GM12878 (cell line): ENCODE data around the gene FOXO1. TPM values are rescaled to one million over a fixed set of nuclear protein-coding genes. Genes with fewer than 3 reads are reported as not detected.

ENCODE experiments used
- ATAC-seq: fragments of 200-7000 bp; cut with Tn5 transposase; 3 replicates; pipeline ENCODE4 v1.9.1; 2020; ENCODE audit warnings: mild to moderate bottlenecking, moderate library complexity
- BruUV-seq: library from RNA; stranded (reverse); fragments of 400-500 nt; replicated peaks from 2 replicates; lab custom pipeline; 2021; lab: Mats Ljungman, UMichigan
- CTCF ChIA-PET: fragments of 300-600 bp; sonication (Branson Sonifier 250); formaldehyde crosslinking; extraction: SDS; loops from one replicate; lab custom pipeline; 2021; ENCODE audit warnings: inconsistent platforms; lab: Yijun Ruan, JAX
- POLR2A ChIA-PET: fragments of 350-600 bp; formaldehyde crosslinking; extraction: SDS; loops from one replicate; lab custom pipeline; 2021; ENCODE audit warnings: inconsistent platforms; lab: Charles Lee
- RAD21 ChIA-PET: fragments of 300-600 bp; sonication (Branson Sonifier 250); formaldehyde crosslinking; loops from one replicate; lab custom pipeline; 2023; ENCODE audit warnings: antibody characterized with exemption; ENCODE audit not compliant: unreplicated experiment; lab: Charles Lee
- SMC1A ChIA-PET: fragments of 300-600 bp; sonication (Branson Sonifier 250); formaldehyde crosslinking; loops from one replicate; lab custom pipeline; 2023; ENCODE audit not compliant: unreplicated experiment, uncharacterized antibody; lab: Charles Lee
- DNase-seq: peaks from one replicate; pipeline ENCODE4 v3.0.0-alpha.2; 2011; ENCODE audit warnings: low read depth, low spot score
- FAIRE-seq: peaks from 3 replicates; lab custom pipeline; 2011; peaks lifted over from hg19 to GRCh38; lab: Jason Lieb, UNC
- H2AFZ ChIP-seq: 2 replicates; pipeline ENCODE4 v1.6.0; 2011; ENCODE audit warnings: low read depth, low read length, control low read depth; ENCODE audit not compliant: control insufficient read depth
- H3K27ac ChIP-seq: 2 replicates; pipeline ENCODE4 v1.5.1; 2011; ENCODE audit warnings: control low read depth; ENCODE audit not compliant: control insufficient read depth, insufficient read depth
- H3K27me3 ChIP-seq, 2 experiments: replicated peaks in 1 of 2; 2 replicates each; pipeline versions ENCODE4 v1.6.0 to v1.6.1; 2011; ENCODE audit warnings: low read length in 1 of 2; ENCODE audit not compliant: control insufficient read depth in 2 of 2, insufficient read depth in 2 of 2
- H3K36me3 ChIP-seq, 2 experiments: 2 replicates each; pipeline ENCODE4 v1.5.1; 2011; ENCODE audit warnings: low read length in 1 of 2; ENCODE audit not compliant: control insufficient read depth in 2 of 2, insufficient read depth in 2 of 2
- H3K4me1 ChIP-seq: 2 replicates; pipeline ENCODE4 v1.6.1; 2011; ENCODE audit warnings: mild to moderate bottlenecking, low read length, moderate library complexity, mixed read lengths; ENCODE audit not compliant: control insufficient read depth, insufficient read depth
- H3K4me2 ChIP-seq: 2 replicates; pipeline ENCODE4 v1.6.0; 2011; ENCODE audit warnings: control low read depth; ENCODE audit not compliant: control insufficient read depth, insufficient read depth
- H3K4me3 ChIP-seq: fragments of 200-600 bp; sonication (generic); 2 replicates; pipeline ENCODE4 v1.5.1; 2016
- H3K79me2 ChIP-seq: 2 replicates; pipeline ENCODE4 v1.6.0; 2011; ENCODE audit warnings: low read length; ENCODE audit not compliant: control insufficient read depth, insufficient read depth
- H3K9ac ChIP-seq: 2 replicates; pipeline ENCODE4 v1.8.0; 2011; ENCODE audit warnings: low read length, control low read depth, mixed read lengths; ENCODE audit not compliant: control insufficient read depth, insufficient read depth
- H3K9me3 ChIP-seq: replicated peaks from 3 replicates; pipeline ENCODE4 v1.5.1; 2011; ENCODE audit warnings: mild to moderate bottlenecking, low read length; ENCODE audit not compliant: control insufficient read depth, insufficient read depth
- H4K20me1 ChIP-seq: 2 replicates; pipeline ENCODE4 v1.6.0; 2011; ENCODE audit not compliant: control insufficient read depth, insufficient read depth
- ASH2L ChIP-seq: fragments of 300-600, 200-600 bp; sonication (generic); IDR thresholded peaks from 2 replicates; pipeline ENCODE4 v1.6.1; 2017; ENCODE audit warnings: low read depth, mild to moderate bottlenecking, borderline replicate concordance
- EP300 ChIP-seq, 2 experiments: fragments of 150-350 bp in 1 of 2; IDR thresholded peaks; 2 replicates each; pipeline ENCODE4 v1.6.1; 2011 to 2012; ENCODE audit warnings: low read depth in 2 of 2, low read length in 2 of 2, borderline replicate concordance in 1 of 2, improper control_type of control experiment in 1 of 2, inconsistent platforms in 1 of 2; ENCODE audit not compliant: control insufficient read depth in 1 of 2
- KLF5 ChIP-seq: fragments of 450-650 bp; IDR thresholded peaks from 2 replicates; pipeline ENCODE4 v1.6.1; 2014; ENCODE audit warnings: mild to moderate bottlenecking; ENCODE audit not compliant: partially characterized antibody
- MYB ChIP-seq: fragments of 150-350 bp; IDR thresholded peaks from 2 replicates; pipeline ENCODE4 v1.6.1; 2014; ENCODE audit warnings: mild to moderate bottlenecking, low read depth, low read length, borderline replicate concordance
- PKNOX1 ChIP-seq: fragments of 450-650 bp; IDR thresholded peaks from 2 replicates; pipeline ENCODE4 v1.6.1; 2016; ENCODE audit warnings: mild to moderate bottlenecking
- PML ChIP-seq: IDR thresholded peaks from 2 replicates; pipeline ENCODE4 v1.6.1; 2012; ENCODE audit warnings: low read length, inconsistent platforms
- POU2F2 ChIP-seq: IDR thresholded peaks from 3 replicates; pipeline ENCODE4 v1.6.1; 2011; ENCODE audit warnings: low read depth, mild to moderate bottlenecking, low read length, borderline replicate concordance
- SMAD5 ChIP-seq: IDR thresholded peaks from 2 replicates; pipeline ENCODE4 v1.6.1; 2016; ENCODE audit warnings: antibody characterized with exemption, low read depth
- SMC3 ChIP-seq: IDR thresholded peaks from 2 replicates; pipeline ENCODE4 v1.6.1; 2011; ENCODE audit warnings: low read length, improper control_type of control experiment, borderline replicate concordance
- SPI1 ChIP-seq: IDR thresholded peaks from 2 replicates; pipeline ENCODE4 v1.6.1; 2011; ENCODE audit warnings: low read depth, mild to moderate bottlenecking, low read length, moderate library complexity, borderline replicate concordance; ENCODE audit not compliant: insufficient read depth
- SRF ChIP-seq, 2 experiments: IDR thresholded peaks; 2 replicates each; pipeline ENCODE4 v1.6.1; 2011; ENCODE audit warnings: low read depth in 2 of 2, low read length in 2 of 2, mild to moderate bottlenecking in 1 of 2, moderate library complexity in 1 of 2
- TARDBP ChIP-seq: IDR thresholded peaks from 2 replicates; pipeline ENCODE4 v1.6.1; 2016; ENCODE audit warnings: borderline replicate concordance
- TCF7 ChIP-seq: IDR thresholded peaks from 2 replicates; pipeline ENCODE4 v1.6.1; 2014; ENCODE audit warnings: antibody characterized with exemption, borderline replicate concordance
- ZNF207 ChIP-seq: fragments of 450-650 bp; IDR thresholded peaks from 2 replicates; pipeline ENCODE4 v1.6.1; 2014; ENCODE audit warnings: antibody characterized with exemption, mild to moderate bottlenecking, borderline replicate concordance
- ZNF24 ChIP-seq: fragments of 450-650 bp; IDR thresholded peaks from 2 replicates; pipeline ENCODE4 v1.6.1; 2017; ENCODE audit warnings: antibody characterized with exemption, mild to moderate bottlenecking
- ZNF274 ChIP-seq: IDR thresholded peaks from one replicate; pipeline ENCODE4 v1.8.0; 2011; ENCODE audit not compliant: insufficient read length, insufficient read depth
- WGBS: methylation state at CpG from one replicate; pipeline ENCODE4 v1.1.6; 2016; ENCODE audit warnings: low lambda C conversion rate; ENCODE audit not compliant: insufficient replicate concordance, insufficient coverage; ENCODE audit errors: missing lambda C conversion rate; 5-methylcytosine and 5-hydroxymethylcytosine counted together
- in situ Hi-C: fragments of 300-500 bp; cut with MboI; formaldehyde crosslinking; loops from 9 replicates; pipeline ENCODE4 v1.14.3; 2018; ENCODE audit warnings: mixed read lengths
- intact Hi-C: fragments of 100-400 bp; cut with micrococcal nuclease; formaldehyde crosslinking; loops from one replicate; pipeline ENCODE4 v1.14.2; 2022; ENCODE audit not compliant: unreplicated experiment
- polyA plus RNA-seq, 11 experiments: library from polyadenylated mRNA; depleted of rRNA in 4 of 11; unstranded in 6 of 11; stranded (reverse) in 5 of 11; fragments of >200 nt; fragmentation: Nextera tagmentation in 4 of 11; fragmentation: Illumina TruSeq in 1 of 11; extraction: Ambion mirVana in 4 of 11; extraction: Trizol in 1 of 11; gene quantifications; 1 replicate in 1 of 11; 2 replicates in 10 of 11; pipeline versions ENCODE4 v1.2.1 to v1.2.3, GENCODE V29; 2011 to 2016; ENCODE audit warnings: inconsistent platforms in 2 of 11, missing spikeins in 2 of 11, low read depth in 1 of 11
- total RNA-seq, 4 experiments: library from RNA; depleted of rRNA in 3 of 4; stranded (reverse); fragments of >200 nt in 3 of 4; fragmentation: Illumina TruSeq in 1 of 4; extraction: Trizol in 1 of 4; gene quantifications; 2 replicates each; pipeline versions ENCODE4 v1.2.1 to v1.2.3, GENCODE V29; 2013 to 2021

FOXO1 gene
- total and polyA plus RNA-seq, 10 of the 15 experiments (the other 5 are each of a cell fraction or from before 2014, with no cell fraction given), result 0.58 to 8.3 (median 0.88) TPM

DNA sequence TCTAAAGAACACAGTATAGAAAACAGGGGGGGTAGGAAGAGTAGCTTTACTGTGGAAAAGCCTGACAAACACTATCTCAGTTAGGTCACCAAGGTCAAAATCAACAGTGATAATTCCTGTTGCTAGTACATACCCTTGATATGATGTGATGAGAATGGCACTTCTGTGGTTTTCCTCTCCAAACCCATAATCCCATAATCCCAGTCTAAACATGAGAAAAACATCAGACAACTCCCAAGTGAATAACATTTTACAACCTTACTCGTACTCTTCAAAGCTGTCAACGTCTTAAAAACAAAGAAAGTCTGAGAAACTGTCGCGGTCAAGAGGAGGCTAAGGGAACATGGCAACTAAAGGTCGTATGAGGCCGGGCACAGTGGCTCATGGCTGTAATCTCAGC, 137.6 kb downstream of the FOXO1 start (continued):
- TF ChIP-seq ASH2L, result no peak
- no peak for TF ChIP-seq KLF5
- TF ChIP-seq EP300 (IDR thresholded peaks at IDR 0.05; ENCODE audit: borderline replicate concordance in 1 of 2, control insufficient read depth in 1 of 2, low read depth in 2 of 2, low read length in 2 of 2), result no peak
- TF ChIP-seq ZNF274, result no peak
- no peak for TF ChIP-seq SMAD5
- no peak for TF ChIP-seq SPI1
- no peak for TF ChIP-seq MYB
- no peak for TF ChIP-seq SMC3

- ChIA-PET POLR2A (no interaction called here), SMC1A (interaction anchor here (1.4 kb wide), 1 partner anchor 36 kb away, joined by 3 read pairs; no protein-coding TSS in a partner anchor), RAD21 (no interaction called here), CTCF (interaction anchor here (1.6 kb wide), 1 partner anchor 10 kb away, joined by 4 read pairs; no protein-coding TSS in a partner anchor)
- ATAC-seq (no peak), DNase-seq (no peak), FAIRE-seq (no peak)
- no peaks in the 10 kb centered on the region for H4K20me1 ChIP-seq
- H3K36me3 ChIP-seq, result no peaks in the 10 kb centered on the region
- H3K9ac ChIP-seq, result no peak overlapping the region
- H3K27me3 ChIP-seq, result no peaks in the 10 kb centered on the region
- H3K79me2 ChIP-seq, result no peaks in the 10 kb centered on the region
- 94% methylated on average over 1 of the region's 1 CpG for WGBS
- intact Hi-C loops, result no loop called here
- H3K9me3 ChIP-seq, result no peaks in the 10 kb centered on the region; the same call in 2 of the 3 replicates
- BruUV-seq, result no TSS peak
- H3K4me1 ChIP-seq, result no peaks in the 10 kb centered on the region
- in situ Hi-C loops, result no loop called here
- H3K27ac ChIP-seq, result no peak overlapping the region
- no peak overlapping the region for H3K4me3 ChIP-seq
- H2AFZ ChIP-seq, result no peak overlapping the region
- TF ChIP-seq TCF7, result no peak
- no peak for TF ChIP-seq PML
- TF ChIP-seq ZNF24, result no peak
- TF ChIP-seq PKNOX1, result no peak
- no peak for TF ChIP-seq TARDBP
- TF ChIP-seq ZNF207, result no peak
- no peak for TF ChIP-seq SMC3
- TF ChIP-seq POU2F2, result no peak
- TF ChIP-seq SRF (IDR thresholded peaks at IDR 0.05; ENCODE audit: low read depth in 2 of 2, low read length in 2 of 2), result no peak
- no peak overlapping the region for H3K4me2 ChIP-seq
Observed at GRCh38 chr13:40527914-40528313, 138.5 kb downstream of the FOXO1 start.
